ENCODE results near the gene MARCHF10.
A peak's percentile ranks its signal among the peaks of the same experiment; 100 is the strongest.
"Not testable (repeated sequence)": the region's sequence is repeated elsewhere in the genome, so short reads cannot be mapped to it uniquely, and the experiment has no call there.

MARCHF10 gene, protein sequence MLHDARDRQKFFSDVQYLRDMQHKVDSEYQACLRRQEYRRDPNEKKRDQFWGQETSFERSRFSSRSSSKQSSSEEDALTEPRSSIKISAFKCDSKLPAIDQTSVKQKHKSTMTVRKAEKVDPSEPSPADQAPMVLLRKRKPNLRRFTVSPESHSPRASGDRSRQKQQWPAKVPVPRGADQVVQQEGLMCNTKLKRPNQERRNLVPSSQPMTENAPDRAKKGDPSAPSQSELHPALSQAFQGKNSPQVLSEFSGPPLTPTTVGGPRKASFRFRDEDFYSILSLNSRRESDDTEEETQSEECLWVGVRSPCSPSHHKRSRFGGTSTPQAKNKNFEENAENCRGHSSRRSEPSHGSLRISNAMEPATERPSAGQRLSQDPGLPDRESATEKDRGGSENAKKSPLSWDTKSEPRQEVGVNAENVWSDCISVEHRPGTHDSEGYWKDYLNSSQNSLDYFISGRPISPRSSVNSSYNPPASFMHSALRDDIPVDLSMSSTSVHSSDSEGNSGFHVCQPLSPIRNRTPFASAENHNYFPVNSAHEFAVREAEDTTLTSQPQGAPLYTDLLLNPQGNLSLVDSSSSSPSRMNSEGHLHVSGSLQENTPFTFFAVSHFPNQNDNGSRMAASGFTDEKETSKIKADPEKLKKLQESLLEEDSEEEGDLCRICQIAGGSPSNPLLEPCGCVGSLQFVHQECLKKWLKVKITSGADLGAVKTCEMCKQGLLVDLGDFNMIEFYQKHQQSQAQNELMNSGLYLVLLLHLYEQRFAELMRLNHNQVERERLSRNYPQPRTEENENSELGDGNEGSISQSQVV

GRCh38 chr17:62807812-62808575 lies at the start of gene MARCHF10:
Gene MARCHF10, minus strand, starts transcription at chr17:62808314. Its CDS starts 6,579 bp downstream, at chr17:62801735.
- in situ Hi-C loops (cut with HindIII; ENCODE audit: low pct_unique_long_range_greater_than_20kb, low sequenced_read_pairs): no loop called here
- no peak for TF ChIP-seq JUND (IDR thresholded peaks at IDR 0.05; ENCODE audit: low read depth)
- peak; percentile 69 to 72 for DNase-seq (ENCODE audit: low read depth in 1 of 2, low spot score in 1 of 2)

DNA sequence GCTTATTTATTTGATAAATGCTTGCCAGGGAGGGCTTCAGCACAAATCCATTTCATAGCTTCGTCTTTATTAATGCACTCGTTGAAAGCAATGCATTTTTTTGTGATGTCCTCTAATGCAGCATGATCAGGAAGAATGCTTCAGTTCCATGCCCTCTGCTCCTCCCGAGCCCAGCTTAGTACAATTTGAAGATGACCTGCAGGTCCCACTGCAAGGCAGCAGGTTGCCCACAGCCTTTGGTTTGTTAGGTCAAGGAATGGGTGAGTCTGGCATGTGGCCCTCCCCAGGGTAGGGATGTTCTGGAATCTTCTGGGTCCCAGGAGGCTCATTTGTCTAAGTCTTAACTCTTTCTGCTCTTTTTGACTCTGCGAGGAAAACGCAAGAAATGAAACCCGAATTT lies 49.4 kb upstream of the MARCHF10 start:
- TF ChIP-seq JUND (IDR thresholded peaks at IDR 0.05; ENCODE audit: low read depth): no peak
- no peak for DNase-seq (ENCODE audit: low read depth in 1 of 2, low spot score in 1 of 2)
- in situ Hi-C loops (cut with HindIII; ENCODE audit: low pct_unique_long_range_greater_than_20kb, low sequenced_read_pairs): no loop called here

DNA sequence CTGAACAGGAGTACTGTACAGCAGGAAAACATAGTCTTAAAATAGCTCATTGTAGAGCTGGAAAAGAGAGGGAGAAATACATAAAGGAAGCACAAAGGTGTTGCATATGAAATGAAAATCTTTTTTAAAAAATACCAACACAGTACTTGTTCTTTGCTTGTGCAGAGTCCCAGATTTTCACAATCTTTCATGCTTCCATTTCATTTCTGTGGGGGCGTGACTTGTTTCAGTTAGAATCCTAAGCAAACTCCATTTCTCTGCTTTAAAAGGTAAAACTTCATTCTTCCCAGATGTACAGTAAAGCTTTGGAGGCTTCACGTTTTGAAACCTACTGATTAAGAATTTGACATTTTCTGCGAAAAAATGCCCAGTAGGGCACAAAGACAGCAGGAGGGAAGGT lies 48.5 kb upstream of the MARCHF10 start:
- DNase-seq (ENCODE audit: low read depth in 1 of 2, low spot score in 1 of 2): no peak
- no peak for TF ChIP-seq JUND (IDR thresholded peaks at IDR 0.05; ENCODE audit: low read depth)
- in situ Hi-C loops (cut with HindIII; ENCODE audit: low pct_unique_long_range_greater_than_20kb, low sequenced_read_pairs): no loop called here

DNA sequence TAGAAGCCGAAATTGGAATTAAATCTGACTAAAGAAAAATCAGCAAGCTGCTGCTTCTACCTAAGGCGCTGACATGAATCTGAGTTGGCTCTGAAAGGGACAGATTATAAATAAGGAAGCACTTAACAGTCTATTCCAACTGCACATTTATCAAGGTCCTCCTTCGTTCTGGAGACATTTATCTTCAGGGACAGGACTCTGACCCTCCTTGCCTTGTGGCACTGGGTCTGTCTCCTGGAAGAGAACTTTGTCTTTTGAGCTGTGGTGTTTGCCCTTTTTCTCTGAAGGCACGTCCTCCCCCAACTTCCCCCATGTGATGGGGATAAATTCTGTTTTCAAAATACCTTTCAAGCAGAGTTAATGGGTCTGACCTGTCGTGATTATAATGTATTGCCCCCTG lies 47.0 kb upstream of the MARCHF10 start:
- DNase-seq (ENCODE audit: low read depth in 1 of 2, low spot score in 1 of 2): no peak
- in situ Hi-C loops (cut with HindIII; ENCODE audit: low pct_unique_long_range_greater_than_20kb, low sequenced_read_pairs): no loop called here
- no peak for TF ChIP-seq JUND (IDR thresholded peaks at IDR 0.05; ENCODE audit: low read depth)

GRCh38 chr17:62854098-62854680 lies 46.1 kb upstream of the MARCHF10 start:
- no peak for DNase-seq (ENCODE audit: low read depth in 1 of 2, low spot score in 1 of 2)
- in situ Hi-C loops (cut with HindIII; ENCODE audit: low pct_unique_long_range_greater_than_20kb, low sequenced_read_pairs): no loop called here
- no peak for TF ChIP-seq JUND (IDR thresholded peaks at IDR 0.05; ENCODE audit: low read depth)

DNA sequence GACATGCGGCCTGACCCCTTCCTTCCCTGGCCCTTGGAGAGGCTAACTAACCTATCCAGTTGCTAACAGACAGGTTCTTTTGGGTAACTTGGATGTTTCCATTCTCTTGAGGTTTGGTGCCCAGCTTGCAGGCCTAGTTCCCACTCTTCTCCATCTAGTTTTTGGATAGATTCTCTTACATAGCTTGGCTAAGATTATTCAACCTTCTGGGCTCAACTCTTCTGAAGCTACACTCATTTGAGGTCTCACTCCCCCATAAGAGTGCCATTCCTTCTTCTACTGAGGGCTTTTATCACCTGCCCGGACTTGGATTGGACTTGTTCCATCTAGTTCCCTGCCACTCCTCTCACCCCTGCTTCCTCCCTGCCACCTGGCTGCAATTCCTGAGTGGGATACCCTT lies 44.1 kb upstream of the MARCHF10 start:
- in situ Hi-C loops (cut with HindIII; ENCODE audit: low pct_unique_long_range_greater_than_20kb, low sequenced_read_pairs): no loop called here
- DNase-seq (ENCODE audit: low read depth in 1 of 2, low spot score in 1 of 2): no peak
- TF ChIP-seq JUND (IDR thresholded peaks at IDR 0.05; ENCODE audit: low read depth): no peak

- DNase-seq (ENCODE audit: low read depth in 1 of 2, low spot score in 1 of 2); in situ Hi-C loops (cut with HindIII; ENCODE audit: low pct_unique_long_range_greater_than_20kb, low sequenced_read_pairs): not testable (repeated sequence)
Observed at GRCh38 chr17:62849591-62850415, 41.7 kb upstream of the MARCHF10 start.

- no peak for DNase-seq (ENCODE audit: low read depth in 1 of 2, low spot score in 1 of 2)
- in situ Hi-C loops (cut with HindIII; ENCODE audit: low pct_unique_long_range_greater_than_20kb, low sequenced_read_pairs): no loop called here
- no peak for TF ChIP-seq JUND (IDR thresholded peaks at IDR 0.05; ENCODE audit: low read depth)
Observed at GRCh38 chr17:62848334-62848733, 40.2 kb upstream of the MARCHF10 start.

GRCh38 chr17:62847426-62847825 lies 39.3 kb upstream of the MARCHF10 start:
- DNase-seq (ENCODE audit: low read depth in 1 of 2, low spot score in 1 of 2): no peak
- no peak for TF ChIP-seq JUND (IDR thresholded peaks at IDR 0.05; ENCODE audit: low read depth)
- in situ Hi-C loops (cut with HindIII; ENCODE audit: low pct_unique_long_range_greater_than_20kb, low sequenced_read_pairs): no loop called here

GRCh38 chr17:62840871-62841270 lies 32.8 kb upstream of the MARCHF10 start:
- no peak for TF ChIP-seq JUND (IDR thresholded peaks at IDR 0.05; ENCODE audit: low read depth)
- in situ Hi-C loops (cut with HindIII; ENCODE audit: low pct_unique_long_range_greater_than_20kb, low sequenced_read_pairs): no loop called here
- no peak for DNase-seq (ENCODE audit: low read depth in 1 of 2, low spot score in 1 of 2)

GRCh38 chr17:62833816-62834215 lies 25.7 kb upstream of the MARCHF10 start:
- in situ Hi-C loops (cut with HindIII; ENCODE audit: low pct_unique_long_range_greater_than_20kb, low sequenced_read_pairs): not testable (repeated sequence)

DNA sequence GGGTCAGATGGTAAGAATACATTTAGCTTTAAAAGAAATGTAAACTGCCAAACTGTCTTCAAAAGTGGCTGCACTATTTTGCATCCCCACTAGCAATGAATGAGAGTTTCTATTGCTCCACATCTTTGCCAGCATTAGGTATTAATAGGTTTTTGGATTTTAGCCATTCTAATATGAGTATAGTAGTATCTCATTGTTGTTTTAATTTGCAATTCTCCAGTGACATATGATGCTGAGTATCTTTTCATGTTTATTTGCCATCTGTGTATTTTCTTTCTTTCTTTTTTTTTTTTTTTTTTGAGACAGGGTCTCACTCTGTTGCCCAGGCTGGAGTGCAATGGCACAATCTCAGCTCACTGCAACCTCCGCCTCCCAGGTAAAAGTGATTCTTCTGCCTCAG lies 24.3 kb upstream of the MARCHF10 start:
- no peak for TF ChIP-seq JUND (IDR thresholded peaks at IDR 0.05; ENCODE audit: low read depth)
- no peak for DNase-seq (ENCODE audit: low read depth in 1 of 2, low spot score in 1 of 2)
- in situ Hi-C loops (cut with HindIII; ENCODE audit: low pct_unique_long_range_greater_than_20kb, low sequenced_read_pairs): no loop called here

More at GRCh38 chr17:62833816-62834215, 25.7 kb upstream of the MARCHF10 start:
- DNase-seq (ENCODE audit: low read depth in 1 of 2, low spot score in 1 of 2): not testable (repeated sequence)

GRCh38 chr17:62831066-62831465 lies 23.0 kb upstream of the MARCHF10 start:
- in situ Hi-C loops (cut with HindIII; ENCODE audit: low pct_unique_long_range_greater_than_20kb, low sequenced_read_pairs); DNase-seq (ENCODE audit: low read depth in 1 of 2, low spot score in 1 of 2): not testable (repeated sequence)
